GM10266 (cell line): Measurements from ENCODE around the gene ADAM12.

Source experiments
- DNase-seq: peaks from one replicate; pipeline ENCODE4 v3.0.0; 2012; ENCODE audit errors: extremely low spot score
- CTCF ChIP-seq: IDR thresholded peaks from 2 replicates; pipeline ENCODE4 v1.5.1; 2012; ENCODE audit warnings: mild to moderate bottlenecking, low read depth; ENCODE audit not compliant: control insufficient read depth, insufficient read depth; ENCODE audit errors: missing control alignments

The ADAM12 gene

GRCh38 chr10:126283307-126283706, 105.0 kb downstream of the ADAM12 start:
- no peak for DNase-seq
- TF ChIP-seq CTCF, result no peak

- TF ChIP-seq CTCF, result no peak
- no peak for DNase-seq
These were observed 109.4 kb downstream of the ADAM12 start for GRCh38 chr10:126278851-126279250.

- no peak for TF ChIP-seq CTCF
- DNase-seq, result no peak
These were observed 111.1 kb downstream of the ADAM12 start for GRCh38 chr10:126277181-126277580.

GRCh38 chr10:126272526-126272925, 115.8 kb downstream of the ADAM12 start:
- no peak for TF ChIP-seq CTCF
- DNase-seq, result no peak

GRCh38 chr10:126270111-126270510, 118.2 kb downstream of the ADAM12 start:
- DNase-seq, result no peak
- no peak for TF ChIP-seq CTCF

GRCh38 chr10:126268013-126268920, 120.0 kb downstream of the ADAM12 start:
- TF ChIP-seq CTCF, result no peak
- DNase-seq, result no peak
